B cell (primary cell): ENCODE data around the gene DEF6. TPM values are rescaled to one million over a fixed set of nuclear protein-coding genes. Genes with fewer than 3 reads are reported as not detected.
"Not testable (repeated sequence)": the region's sequence is repeated elsewhere in the genome, so short reads cannot be mapped to it uniquely, and the experiment has no call there.

ENCODE experiments used
- ATAC-seq: fragments of 200-7000 bp; cut with Tn5 transposase; one replicate; pipeline ENCODE4 v1.10.0; 2021; ENCODE audit warnings: low read depth, mild to moderate bottlenecking, moderate number of reproducible peaks, moderate library complexity
- CTCF ChIA-PET: fragments of 350-600 bp; sonication (Branson Sonifier 250); formaldehyde crosslinking; loops from one replicate; lab custom pipeline; 2021; ENCODE audit warnings: antibody characterized with exemption, inconsistent platforms; lab: Charles Lee
- POLR2A ChIA-PET: fragments of 350-600 bp; sonication (Branson Sonifier 250); formaldehyde crosslinking; loops from one replicate; lab custom pipeline; 2021; ENCODE audit warnings: antibody characterized with exemption; lab: Charles Lee
- DNase-seq: peaks from one replicate; pipeline ENCODE4 v3.0.0; 2013
- H2AFZ ChIP-seq: 2 replicates; pipeline ENCODE4 v1.6.1; 2012; ENCODE audit warnings: mild to moderate bottlenecking, low read depth, low read length; ENCODE audit not compliant: insufficient read depth, poor library complexity, severe bottlenecking
- H3K27ac ChIP-seq, 2 donors: 1 replicate in 1 of 2; 2 replicates in 1 of 2; pipeline ENCODE4 v1.5.1; 2012 to 2013; ENCODE audit warnings: low read length in 2 of 2, mild to moderate bottlenecking in 2 of 2, moderate library complexity in 1 of 2
- H3K27me3 ChIP-seq, 4 experiments: fragments of 200-600 bp in 1 of 4; sonication (generic) in 1 of 4; replicated peaks in 1 of 4; 1 replicate in 2 of 4; 2 replicates in 2 of 4; pipeline versions ENCODE4 v1.6.1 to v1.7.0; 2013 to 2016; ENCODE audit warnings: low read length in 3 of 4, mild to moderate bottlenecking in 2 of 4, mixed read lengths in 1 of 4, moderate library complexity in 1 of 4; ENCODE audit not compliant: insufficient read depth in 4 of 4, control insufficient read depth in 3 of 4; ENCODE audit errors: control extremely low read depth in 1 of 4
- H3K36me3 ChIP-seq, 2 experiments: replicated peaks in 1 of 2; 1 replicate in 1 of 2; 2 replicates in 1 of 2; pipeline versions ENCODE4 v1.6.1 to v1.7.1; 2013; ENCODE audit warnings: low read length in 1 of 2; ENCODE audit not compliant: insufficient read depth in 2 of 2, control insufficient read depth in 1 of 2; ENCODE audit errors: control extremely low read depth in 1 of 2, extremely low read depth in 1 of 2
- H3K4me1 ChIP-seq, 2 donors: fragments of 200-600 bp in 1 of 2; sonication (generic) in 1 of 2; 1 replicate in 1 of 2; 2 replicates in 1 of 2; pipeline versions ENCODE4 v1.5.1 to v1.6.1; 2013 to 2017; ENCODE audit warnings: low read length in 2 of 2; ENCODE audit not compliant: control insufficient read depth in 2 of 2, insufficient read depth in 2 of 2
- H3K4me2 ChIP-seq: replicated peaks from 2 replicates; pipeline ENCODE3; 2012; ENCODE audit warnings: mild to moderate bottlenecking, low read depth, low read length; ENCODE audit not compliant: poor library complexity, severe bottlenecking
- H3K4me3 ChIP-seq, 5 experiments: fragments of 200-600 bp in 1 of 5; sonication (generic) in 1 of 5; 1 replicate in 3 of 5; 2 replicates in 2 of 5; pipeline versions ENCODE4 v1.5.1 to v1.7.0; 2011 to 2016; ENCODE audit warnings: low read length in 4 of 5, mild to moderate bottlenecking in 4 of 5, low read depth in 2 of 5, control low read depth in 1 of 5, moderate library complexity in 1 of 5; ENCODE audit not compliant: insufficient read depth in 1 of 5; ENCODE audit errors: control extremely low read depth in 1 of 5, extremely low read depth in 1 of 5
- H3K79me2 ChIP-seq: fragments of 200-600 bp; sonication (generic); one replicate; pipeline ENCODE4 v1.6.0; 2016; ENCODE audit warnings: low read length; ENCODE audit not compliant: control insufficient read depth, insufficient read depth
- H3K9ac ChIP-seq: fragments of 200-600 bp; sonication (generic); 2 replicates; pipeline ENCODE4 v1.6.1; 2017; ENCODE audit warnings: mild to moderate bottlenecking, low read length, moderate library complexity
- H3K9me3 ChIP-seq, 3 donors: one replicate each; pipeline versions ENCODE4 v1.6.1 to v1.7.1; 2013; ENCODE audit warnings: low read length in 2 of 3; ENCODE audit not compliant: control insufficient read depth in 2 of 3, insufficient read depth in 1 of 3; ENCODE audit errors: control extremely low read depth in 1 of 3
- H4K20me1 ChIP-seq: 2 replicates; pipeline ENCODE4 v1.6.0; 2012; ENCODE audit warnings: mild to moderate bottlenecking, low read length; ENCODE audit not compliant: insufficient read depth, control insufficient read depth, poor library complexity, severe bottlenecking
- H3K27ac Mint-ChIP-seq: one replicate; pipeline ENCODE4 v1.8.0; 2021; ENCODE audit warnings: mixed read lengths
- H3K27me3 Mint-ChIP-seq: one replicate; pipeline ENCODE4 v1.8.0; 2021; ENCODE audit warnings: mixed read lengths
- H3K4me1 Mint-ChIP-seq: one replicate; pipeline ENCODE4 v1.8.0; 2021; ENCODE audit warnings: mixed read lengths
- H3K4me3 Mint-ChIP-seq: one replicate; pipeline ENCODE4 v1.8.0; 2021; ENCODE audit warnings: mixed read lengths
- H3K9me3 Mint-ChIP-seq: one replicate; pipeline ENCODE4 v1.8.0; 2022; ENCODE audit warnings: mixed read lengths; ENCODE audit not compliant: insufficient read depth
- CTCF ChIP-seq: fragments of 200-600 bp; IDR thresholded peaks from one replicate; pipeline ENCODE4 v1.8.0; 2022; ENCODE audit warnings: antibody characterized with exemption, mild to moderate bottlenecking
- WGBS: methylation state at CpG from one replicate; pipeline ENCODE4 v1.1.5; 2013; ENCODE audit warnings: missing lambda C conversion rate; ENCODE audit not compliant: insufficient coverage; 5-methylcytosine and 5-hydroxymethylcytosine counted together
- intact Hi-C: fragments of 100-400 bp; cut with micrococcal nuclease; formaldehyde crosslinking; loops from one replicate; pipeline ENCODE4 v1.10.0; 2022
- polyA plus RNA-seq: library from polyadenylated mRNA; depleted of rRNA; stranded (reverse); fragments of >200 nt; gene quantifications from 2 replicates; pipeline ENCODE4 v1.2.3, GENCODE V29; 2012
- total RNA-seq, 2 donors: library from RNA; stranded (reverse); fragments of 120-200 nt in 1 of 2; gene quantifications; 1 replicate in 1 of 2; 2 replicates in 1 of 2; pipeline versions ENCODE4 v1.2.3 to v1.2.4, GENCODE V29; 2013 to 2022

DEF6 gene
- total and polyA plus RNA-seq, 2 donors (not counting 1 experiment from before 2014, with no cell fraction given) = 105 to 159 TPM

- DNase-seq = peak; percentile 64
- POLR2A ChIA-PET = interaction anchor here (0.7 to 1.2 kb wide), 2 partner anchors 16 to 29 kb away, joined by 4 read pairs; no protein-coding TSS in a partner anchor
- not testable (repeated sequence) for H3K27ac ChIP-seq
Measured at GRCh38 chr6:35332074-35332887, 34.7 kb downstream of the DEF6 start.

More at GRCh38 chr6:35332074-35332887, 34.7 kb downstream of the DEF6 start:
- H3K4me1 ChIP-seq = peaks cover 8 to 11% of the 10 kb centered on the region in 2 donors
- ATAC-seq = peak; percentile 80
- H3K79me2 ChIP-seq, intact Hi-C loops, H3K9ac ChIP-seq, H2AFZ ChIP-seq, H3K36me3 ChIP-seq, H3K4me3 ChIP-seq, H3K27me3 ChIP-seq, H3K9me3 ChIP-seq, H3K4me2 ChIP-seq, H3K27me3 Mint-ChIP-seq, H3K27ac Mint-ChIP-seq, H3K9me3 Mint-ChIP-seq, H4K20me1 ChIP-seq: not testable (repeated sequence)
- H3K4me3 Mint-ChIP-seq = peak overlapping the region; percentile 39
- CTCF ChIA-PET = interaction anchor here (1.0 to 9.8 kb wide), 4 partner anchors 11 to 117 kb away, joined by 4 to 301 read pairs (median 15); partner anchors contain the start of genes DEF6 and PPARD
- WGBS = 84% methylated on average over 9 of the region's 9 CpGs
- TF ChIP-seq CTCF = peak; percentile 9
- peaks cover 19% of the 10 kb centered on the region for H3K4me1 Mint-ChIP-seq
